Upper lobe of left lung (tissue), 4 donors: ENCODE data around the gene DST.

Source experiments
- EP300 ChIP-seq, 4 donors: sonication (generic); formaldehyde crosslinking; IDR thresholded peaks; one replicate each; pipeline ENCODE4 v1.5.1; 2017; ENCODE audit warnings: antibody characterized with exemption in 4 of 4, control low read depth in 2 of 4
- TF ChIP-seq, protein P1 (sequence below), 6 experiments: fragments of 450-650 bp in 4 of 6; fragments of 200-600 bp in 2 of 6; sonication (generic) in 2 of 6; IDR thresholded peaks; one replicate each; pipeline ENCODE4 v1.5.1; 2016 to 2019; ENCODE audit warnings: antibody characterized with exemption in 6 of 6

DNA sequence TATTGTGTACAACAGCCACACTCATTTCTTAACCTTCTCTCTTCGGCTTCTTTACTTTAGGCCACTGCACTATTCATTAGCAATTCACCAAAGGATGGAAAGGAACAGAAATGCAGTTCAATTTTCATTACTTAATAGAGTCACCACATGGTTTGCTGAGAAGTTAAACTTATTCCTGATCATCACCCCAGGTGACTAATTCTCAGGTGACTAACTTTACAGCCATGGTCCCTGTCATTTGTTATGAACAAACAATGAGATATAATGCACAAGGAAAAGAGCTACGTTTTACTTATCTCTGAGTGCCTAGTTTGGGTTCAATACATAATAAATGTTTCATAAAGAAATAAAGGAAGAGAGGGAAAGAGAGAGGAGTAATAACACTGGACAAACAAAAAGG lies 45.8 kb upstream of the DST start:
- TF ChIP-seq, protein P1, sequence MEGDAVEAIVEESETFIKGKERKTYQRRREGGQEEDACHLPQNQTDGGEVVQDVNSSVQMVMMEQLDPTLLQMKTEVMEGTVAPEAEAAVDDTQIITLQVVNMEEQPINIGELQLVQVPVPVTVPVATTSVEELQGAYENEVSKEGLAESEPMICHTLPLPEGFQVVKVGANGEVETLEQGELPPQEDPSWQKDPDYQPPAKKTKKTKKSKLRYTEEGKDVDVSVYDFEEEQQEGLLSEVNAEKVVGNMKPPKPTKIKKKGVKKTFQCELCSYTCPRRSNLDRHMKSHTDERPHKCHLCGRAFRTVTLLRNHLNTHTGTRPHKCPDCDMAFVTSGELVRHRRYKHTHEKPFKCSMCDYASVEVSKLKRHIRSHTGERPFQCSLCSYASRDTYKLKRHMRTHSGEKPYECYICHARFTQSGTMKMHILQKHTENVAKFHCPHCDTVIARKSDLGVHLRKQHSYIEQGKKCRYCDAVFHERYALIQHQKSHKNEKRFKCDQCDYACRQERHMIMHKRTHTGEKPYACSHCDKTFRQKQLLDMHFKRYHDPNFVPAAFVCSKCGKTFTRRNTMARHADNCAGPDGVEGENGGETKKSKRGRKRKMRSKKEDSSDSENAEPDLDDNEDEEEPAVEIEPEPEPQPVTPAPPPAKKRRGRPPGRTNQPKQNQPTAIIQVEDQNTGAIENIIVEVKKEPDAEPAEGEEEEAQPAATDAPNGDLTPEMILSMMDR (IDR thresholded peaks at IDR 0.05) = no peak
- no peak for TF ChIP-seq EP300 (IDR thresholded peaks at IDR 0.05)
